ENCODE results near the gene GIMAP8. TPM values are rescaled to one million over a fixed set of nuclear protein-coding genes. Genes with fewer than 3 reads are reported as not detected.

The GIMAP8 gene
- total RNA-seq, 1 donor from 2014 or later = 28.3 TPM

DNA sequence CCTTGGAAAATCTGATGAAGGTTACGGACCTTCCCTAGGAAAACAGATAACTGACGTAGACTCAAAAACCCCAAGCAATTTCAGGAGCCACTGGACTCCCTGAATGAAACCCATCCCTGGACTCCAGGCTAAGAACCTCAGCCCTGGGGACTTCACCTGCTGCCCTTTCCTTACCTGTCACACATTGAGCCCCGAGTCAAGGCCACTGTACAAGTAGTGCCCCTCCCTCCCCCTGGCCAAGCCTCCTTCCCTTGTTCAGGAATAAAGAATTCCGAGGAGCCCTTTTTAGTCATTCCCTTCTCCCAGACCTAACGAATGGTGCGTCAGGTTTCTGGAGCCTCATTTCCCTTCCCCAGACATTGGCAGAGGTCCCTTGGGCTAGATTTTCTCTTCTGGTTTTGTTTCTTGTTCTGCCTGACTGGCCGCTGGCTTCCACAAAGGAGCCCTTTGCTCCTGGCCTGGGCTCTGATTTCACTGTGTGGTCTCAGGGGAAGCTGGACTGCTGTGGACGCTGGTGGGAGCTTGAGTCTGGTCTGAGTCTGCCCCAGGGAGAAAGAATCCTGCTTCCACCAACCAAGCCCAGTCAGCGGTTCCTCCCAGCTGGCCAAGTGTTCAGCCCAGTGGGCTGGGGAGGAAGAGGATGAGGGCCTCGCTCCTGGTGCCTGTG is 39.6 kb upstream of the GIMAP8 start:
- intact Hi-C loops (cut with micrococcal nuclease) = no loop called here

DNA sequence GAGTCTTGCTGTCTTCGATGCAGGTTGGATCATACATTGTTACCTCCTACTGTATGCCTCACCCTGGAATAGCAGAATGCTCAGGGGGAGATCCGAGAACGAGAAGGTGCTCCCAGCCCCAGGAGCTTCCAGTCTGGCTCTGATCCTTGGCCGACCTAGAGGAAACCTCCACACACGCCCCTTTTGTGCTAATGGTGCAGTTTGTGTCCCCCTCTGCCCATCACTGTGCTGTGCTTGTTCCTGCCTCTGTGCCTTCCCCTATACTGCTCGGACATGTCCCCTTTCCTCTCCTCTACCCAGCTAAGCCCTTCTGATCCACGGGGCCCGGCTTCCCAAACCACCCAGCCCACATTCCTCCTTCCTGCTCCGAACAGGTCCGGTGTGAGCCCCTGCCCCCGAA is 38.8 kb upstream of the GIMAP8 start:
- intact Hi-C loops (cut with micrococcal nuclease) = no loop called here

DNA sequence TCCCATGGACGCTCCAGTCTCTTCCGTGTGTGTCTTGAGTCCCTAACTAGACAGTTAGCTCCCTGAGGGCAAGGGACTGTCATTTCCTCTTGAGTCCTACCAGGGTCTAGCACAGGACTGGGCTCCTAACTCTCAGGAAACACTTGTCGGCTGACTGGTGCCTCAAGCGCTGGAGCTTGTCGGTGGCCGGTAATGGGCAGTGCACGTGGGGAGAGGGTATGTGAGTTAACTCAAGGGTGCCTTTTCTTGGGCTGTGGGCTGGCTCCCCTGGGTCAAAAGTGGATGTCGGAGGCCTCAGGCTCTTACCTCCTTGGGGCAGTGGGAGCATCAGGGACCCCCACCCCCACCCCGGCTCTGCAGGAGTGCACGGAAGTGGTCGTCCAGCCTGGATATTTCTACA is 38.4 kb upstream of the GIMAP8 start:
- intact Hi-C loops (cut with micrococcal nuclease) = no loop called here

- intact Hi-C loops (cut with micrococcal nuclease) = no loop called here
Observed at GRCh38 chr7:150412518-150413488, 37.6 kb upstream of the GIMAP8 start.

DNA sequence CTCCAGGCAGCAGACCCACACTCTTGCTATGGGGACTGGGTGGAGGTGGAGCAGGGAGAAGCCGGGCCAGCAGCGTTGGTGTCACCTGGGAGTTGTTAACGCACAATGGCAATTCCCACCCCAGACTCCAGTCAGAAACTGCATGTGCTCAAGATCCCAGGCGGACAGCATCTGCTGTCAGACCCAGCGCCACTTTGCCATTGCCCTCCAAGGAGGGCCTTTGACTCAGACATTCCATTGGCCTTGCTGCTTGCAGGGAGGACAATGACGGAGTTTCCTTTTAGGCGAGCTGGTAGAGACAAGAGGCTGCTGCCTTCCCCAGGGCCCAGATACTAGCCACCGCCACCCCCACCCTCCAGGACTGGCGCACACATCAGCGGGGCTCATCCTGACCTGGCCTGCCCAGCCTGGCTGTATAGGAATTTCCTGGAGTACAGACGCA is 36.8 kb upstream of the GIMAP8 start:
- intact Hi-C loops (cut with micrococcal nuclease) = no loop called here

- intact Hi-C loops (cut with micrococcal nuclease) = no loop called here
Observed at GRCh38 chr7:150415161-150416153, 35.0 kb upstream of the GIMAP8 start.

- intact Hi-C loops (cut with micrococcal nuclease) = no loop called here
Observed at GRCh38 chr7:150417239-150417638, 33.2 kb upstream of the GIMAP8 start.

GRCh38 chr7:150417863-150418262 is 32.6 kb upstream of the GIMAP8 start:
- intact Hi-C loops (cut with micrococcal nuclease) = no loop called here

- intact Hi-C loops (cut with micrococcal nuclease) = no loop called here
Observed at GRCh38 chr7:150420242-150420641, 30.2 kb upstream of the GIMAP8 start.

- intact Hi-C loops (cut with micrococcal nuclease) = loop anchor here (1.0 kb wide), 4 partner anchors 16 to 135 kb away; partner anchors contain the start of gene ZNF775
Observed at GRCh38 chr7:150420987-150421674, 29.3 kb upstream of the GIMAP8 start.

- intact Hi-C loops (cut with micrococcal nuclease) = loop anchor here (1.0 kb wide), 4 partner anchors 17 to 136 kb away; partner anchors contain the start of gene ZNF775
Observed at GRCh38 chr7:150421831-150422230, 28.6 kb upstream of the GIMAP8 start.

GRCh38 chr7:150425670-150426069 is 24.8 kb upstream of the GIMAP8 start:
- intact Hi-C loops (cut with micrococcal nuclease) = no loop called here

DNA sequence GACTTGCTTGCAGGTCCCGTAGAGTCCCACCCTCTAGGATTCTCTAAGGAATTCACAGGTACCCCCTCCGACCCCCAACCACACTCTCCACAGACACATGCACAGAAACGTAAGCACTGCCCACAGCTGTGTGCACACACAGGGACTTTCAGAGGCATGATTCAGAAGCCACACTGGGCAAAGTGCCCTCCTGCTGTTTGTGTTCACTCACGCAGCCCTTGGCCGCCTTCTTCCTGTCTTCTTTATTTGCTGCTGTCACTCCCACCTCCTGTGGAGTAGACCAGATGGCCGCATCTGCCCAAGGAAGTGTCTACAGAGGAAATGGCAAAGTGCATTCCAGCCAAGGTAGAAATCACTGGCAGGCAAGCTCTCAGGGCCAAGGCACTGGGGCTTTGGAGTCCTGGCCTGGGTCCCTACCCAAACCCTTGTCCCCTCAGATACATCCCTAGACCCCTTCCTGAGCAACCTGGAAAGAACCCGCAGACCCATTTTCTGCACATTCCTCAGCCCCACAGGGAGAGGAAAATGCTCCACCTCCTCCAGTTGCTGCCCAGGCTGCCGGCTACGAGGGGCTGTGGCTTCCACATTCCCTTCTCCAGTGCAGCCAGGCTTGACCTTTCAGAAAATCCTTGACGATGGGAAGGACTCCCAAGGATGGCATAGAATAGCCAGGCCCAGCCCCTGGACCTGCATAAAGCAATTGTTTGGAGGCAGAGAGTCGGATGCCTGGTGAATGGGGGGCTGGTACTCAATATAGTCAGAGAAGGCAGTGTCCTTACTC is 21.6 kb upstream of the GIMAP8 start:
- intact Hi-C loops (cut with micrococcal nuclease) = no loop called here

- intact Hi-C loops (cut with micrococcal nuclease) = no loop called here
Observed at GRCh38 chr7:150429699-150430098, 20.7 kb upstream of the GIMAP8 start.

- intact Hi-C loops (cut with micrococcal nuclease) = no loop called here
Observed at GRCh38 chr7:150430465-150431085, 19.9 kb upstream of the GIMAP8 start.

DNA sequence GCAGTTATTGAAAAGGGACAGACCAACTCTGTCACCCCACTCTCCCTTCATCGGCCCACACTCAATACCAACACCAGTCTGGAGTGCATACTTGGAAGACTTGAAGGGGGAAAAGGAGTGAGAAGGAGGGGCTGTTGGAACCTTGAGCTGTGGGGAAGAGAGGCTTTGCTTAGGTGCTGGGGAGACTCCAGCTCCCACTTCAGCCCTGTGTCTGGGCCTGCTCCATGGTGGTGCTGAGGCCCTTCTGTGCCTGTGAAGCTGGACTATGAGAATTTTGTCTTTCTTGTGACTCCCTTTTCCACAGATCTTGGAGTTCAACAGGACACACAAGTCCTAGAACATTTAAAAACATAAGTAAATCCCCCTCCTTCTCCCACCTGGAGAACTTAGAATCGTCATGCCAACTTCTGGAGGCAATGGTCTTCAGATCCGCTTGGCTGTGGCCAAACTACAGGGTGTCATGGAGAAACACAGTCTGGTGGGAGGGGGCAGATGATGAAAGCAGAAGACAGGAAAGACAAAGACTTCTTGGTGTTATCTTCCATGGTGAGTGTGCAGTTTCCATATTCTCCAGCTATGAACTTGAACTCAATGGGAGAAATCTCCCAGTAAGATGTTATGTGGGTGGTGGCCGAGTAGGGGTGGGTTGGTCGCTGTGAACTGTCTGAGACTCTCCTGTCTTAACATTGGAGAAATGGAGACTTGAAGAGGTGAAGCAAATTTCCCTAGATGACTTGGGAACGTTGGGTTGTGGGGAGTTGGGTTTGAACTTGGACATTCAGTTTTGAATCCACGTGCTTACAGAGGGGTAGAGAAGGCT is 18.4 kb upstream of the GIMAP8 start:
- intact Hi-C loops (cut with micrococcal nuclease) = no loop called here

DNA sequence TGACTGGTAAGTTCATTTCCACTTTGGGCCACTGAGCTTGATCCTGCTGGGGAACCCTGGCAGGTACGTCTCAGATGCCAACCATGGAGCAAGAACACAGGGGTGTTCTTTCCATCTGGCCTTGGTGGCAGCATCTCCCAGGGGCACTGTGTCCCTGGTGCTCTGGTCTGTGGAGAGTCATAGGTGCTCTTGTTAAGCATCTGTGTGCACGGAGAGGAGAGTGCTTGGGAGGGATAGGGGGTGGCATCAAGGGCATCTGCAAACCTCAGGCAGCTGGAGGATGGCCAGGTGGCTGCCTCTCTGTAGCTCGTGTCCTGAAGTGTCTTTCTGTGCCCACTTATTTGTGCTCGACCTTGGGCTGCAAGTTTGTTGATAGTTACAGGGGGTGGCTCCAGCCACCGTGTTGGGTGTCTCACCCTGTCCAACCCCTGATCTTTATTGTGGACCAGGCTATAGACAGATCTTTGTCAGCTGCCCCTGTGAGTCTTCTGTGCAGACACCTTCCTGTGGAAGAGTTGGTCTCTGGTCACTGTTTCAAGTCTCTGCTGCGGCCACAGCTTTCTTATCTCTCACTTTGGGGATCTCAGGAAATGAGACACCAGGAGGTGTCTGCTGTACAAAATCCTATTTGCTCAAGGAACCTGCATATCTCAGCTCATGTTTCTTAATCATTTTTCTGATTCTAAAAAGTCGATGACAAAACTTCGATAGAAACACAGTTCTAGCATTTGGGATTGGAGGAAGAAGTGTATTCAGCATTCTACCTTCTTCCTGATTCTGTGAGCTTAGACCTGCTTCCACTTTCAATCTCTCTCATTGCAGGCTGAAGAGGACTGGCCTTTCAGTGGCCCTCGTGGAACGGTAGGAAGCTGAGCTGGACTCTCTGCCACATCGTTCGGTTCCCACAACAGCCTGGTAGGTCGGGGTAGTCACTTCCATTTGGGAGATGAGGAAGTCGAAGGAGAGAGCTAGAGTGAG is 17.2 kb upstream of the GIMAP8 start:
- intact Hi-C loops (cut with micrococcal nuclease) = no loop called here
